ENCODE results near the gene SLC9A5. TPM values are rescaled to one million over a fixed set of nuclear protein-coding genes. Genes with fewer than 3 reads are reported as not detected.

SLC9A5 gene
- total RNA-seq, 1 donor from 2014 or later, result 13.5 TPM

DNA sequence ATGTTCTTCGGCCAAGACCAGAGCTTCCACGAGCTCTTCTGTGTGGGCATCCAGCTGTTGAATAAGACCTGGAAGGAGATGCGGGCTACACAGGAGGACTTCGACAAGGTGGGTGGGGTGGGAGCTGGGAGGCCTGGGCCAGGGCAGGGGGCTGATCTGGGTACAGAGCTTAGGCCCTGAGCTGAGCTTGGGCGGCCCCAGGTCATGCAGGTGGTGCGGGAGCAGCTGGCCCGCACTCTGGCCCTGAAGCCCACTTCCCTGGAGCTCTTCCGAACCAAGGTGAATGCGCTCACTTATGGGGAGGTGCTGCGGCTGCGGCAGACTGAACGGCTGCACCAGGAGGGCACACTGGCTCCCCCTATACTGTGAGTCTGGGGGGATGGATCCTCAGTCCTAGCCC, 46.4 kb upstream of the SLC9A5 start:
- no peak for DNase-seq (ENCODE audit: low spot score in 2 of 2)
- Histone ChIP-seq H3K27ac (no peak overlapping the region), H3K9me3 (no peaks in the 10 kb centered on the region), H3K27me3 (no peaks in the 10 kb centered on the region), H3K4me1 (peaks cover 0 to 3% of the 10 kb centered on the region in 2 donors), H3K36me3 (peaks cover 30 to 51% of the 10 kb centered on the region in 2 donors), H3K4me3 (no peak overlapping the region)
- intact Hi-C loops (cut with DNase I), result no loop called here
- TF ChIP-seq, protein P1, sequence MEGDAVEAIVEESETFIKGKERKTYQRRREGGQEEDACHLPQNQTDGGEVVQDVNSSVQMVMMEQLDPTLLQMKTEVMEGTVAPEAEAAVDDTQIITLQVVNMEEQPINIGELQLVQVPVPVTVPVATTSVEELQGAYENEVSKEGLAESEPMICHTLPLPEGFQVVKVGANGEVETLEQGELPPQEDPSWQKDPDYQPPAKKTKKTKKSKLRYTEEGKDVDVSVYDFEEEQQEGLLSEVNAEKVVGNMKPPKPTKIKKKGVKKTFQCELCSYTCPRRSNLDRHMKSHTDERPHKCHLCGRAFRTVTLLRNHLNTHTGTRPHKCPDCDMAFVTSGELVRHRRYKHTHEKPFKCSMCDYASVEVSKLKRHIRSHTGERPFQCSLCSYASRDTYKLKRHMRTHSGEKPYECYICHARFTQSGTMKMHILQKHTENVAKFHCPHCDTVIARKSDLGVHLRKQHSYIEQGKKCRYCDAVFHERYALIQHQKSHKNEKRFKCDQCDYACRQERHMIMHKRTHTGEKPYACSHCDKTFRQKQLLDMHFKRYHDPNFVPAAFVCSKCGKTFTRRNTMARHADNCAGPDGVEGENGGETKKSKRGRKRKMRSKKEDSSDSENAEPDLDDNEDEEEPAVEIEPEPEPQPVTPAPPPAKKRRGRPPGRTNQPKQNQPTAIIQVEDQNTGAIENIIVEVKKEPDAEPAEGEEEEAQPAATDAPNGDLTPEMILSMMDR (IDR thresholded peaks at IDR 0.05), result no peak

DNA sequence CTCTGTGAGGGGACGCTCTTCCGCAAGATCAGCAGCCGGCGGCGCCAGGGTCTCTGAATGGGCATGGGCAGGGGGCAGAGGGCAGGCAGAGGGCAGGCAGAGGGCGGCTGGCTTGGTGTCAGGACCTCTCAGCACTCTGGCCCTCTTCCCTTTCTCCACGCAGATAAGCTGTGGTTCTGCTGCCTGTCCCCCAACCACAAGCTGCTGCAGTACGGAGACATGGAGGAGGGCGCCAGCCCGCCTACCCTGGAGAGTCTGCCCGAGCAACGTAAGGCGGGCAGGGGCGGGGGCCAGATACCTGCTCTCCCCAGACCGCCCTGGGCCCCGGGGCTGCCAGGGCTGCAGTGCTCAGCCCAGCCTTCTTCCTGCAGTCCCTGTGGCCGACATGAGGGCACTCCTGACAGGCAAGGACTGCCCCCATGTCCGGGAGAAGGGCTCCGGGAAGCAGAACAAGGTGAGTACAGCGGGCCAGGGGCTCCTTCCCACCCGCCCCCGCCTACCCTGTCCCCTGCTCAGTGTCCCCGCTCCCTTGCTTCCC, 45.8 kb upstream of the SLC9A5 start:
- DNase-seq (ENCODE audit: low spot score in 2 of 2), result no peak
- Histone ChIP-seq H3K27me3 (no peaks in the 10 kb centered on the region), H3K27ac (no peak overlapping the region), H3K36me3 (peaks cover 24 to 50% of the 10 kb centered on the region in 2 donors), H3K4me3 (no peak overlapping the region), H3K9me3 (no peaks in the 10 kb centered on the region), H3K4me1 (peaks cover 0 to 3% of the 10 kb centered on the region in 2 donors)
- intact Hi-C loops (cut with DNase I), result no loop called here
- TF ChIP-seq, protein P1 (IDR thresholded peaks at IDR 0.05), result no peak

DNA sequence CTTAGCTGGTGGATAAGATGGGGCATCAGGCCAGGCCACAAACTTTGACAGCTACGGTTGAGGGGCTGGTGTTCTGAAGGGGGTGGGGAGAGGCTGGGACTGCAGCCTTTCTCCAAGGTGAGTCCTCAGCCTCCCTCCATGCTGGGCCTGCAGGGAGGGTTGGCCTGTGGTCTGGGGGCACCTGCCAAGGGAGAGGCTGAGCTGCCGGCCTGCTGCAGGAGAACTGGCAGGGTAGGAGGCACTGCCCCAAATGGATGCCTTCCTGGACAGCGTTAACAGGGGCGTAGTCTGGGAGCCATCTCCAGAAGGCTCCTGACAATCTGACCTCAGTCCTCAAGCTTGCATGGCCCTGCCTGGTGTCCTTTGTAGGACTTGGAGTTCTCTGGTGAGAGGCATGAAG, 44.7 kb upstream of the SLC9A5 start:
- no peak overlapping the region for H3K4me3 ChIP-seq
- no peak for DNase-seq (ENCODE audit: low spot score in 2 of 2)
- no peaks in the 10 kb centered on the region for H3K27me3 ChIP-seq
- no peaks in the 10 kb centered on the region for H3K9me3 ChIP-seq
- TF ChIP-seq, protein P1 (IDR thresholded peaks at IDR 0.05), result no peak
- peaks cover 0 to under 1% of the 10 kb centered on the region in 2 donors for H3K4me1 ChIP-seq
- H3K36me3 ChIP-seq, result peaks cover 20 to 45% of the 10 kb centered on the region in 2 donors
- H3K27ac ChIP-seq, result no peak overlapping the region
- intact Hi-C loops (cut with DNase I), result no loop called here

DNA sequence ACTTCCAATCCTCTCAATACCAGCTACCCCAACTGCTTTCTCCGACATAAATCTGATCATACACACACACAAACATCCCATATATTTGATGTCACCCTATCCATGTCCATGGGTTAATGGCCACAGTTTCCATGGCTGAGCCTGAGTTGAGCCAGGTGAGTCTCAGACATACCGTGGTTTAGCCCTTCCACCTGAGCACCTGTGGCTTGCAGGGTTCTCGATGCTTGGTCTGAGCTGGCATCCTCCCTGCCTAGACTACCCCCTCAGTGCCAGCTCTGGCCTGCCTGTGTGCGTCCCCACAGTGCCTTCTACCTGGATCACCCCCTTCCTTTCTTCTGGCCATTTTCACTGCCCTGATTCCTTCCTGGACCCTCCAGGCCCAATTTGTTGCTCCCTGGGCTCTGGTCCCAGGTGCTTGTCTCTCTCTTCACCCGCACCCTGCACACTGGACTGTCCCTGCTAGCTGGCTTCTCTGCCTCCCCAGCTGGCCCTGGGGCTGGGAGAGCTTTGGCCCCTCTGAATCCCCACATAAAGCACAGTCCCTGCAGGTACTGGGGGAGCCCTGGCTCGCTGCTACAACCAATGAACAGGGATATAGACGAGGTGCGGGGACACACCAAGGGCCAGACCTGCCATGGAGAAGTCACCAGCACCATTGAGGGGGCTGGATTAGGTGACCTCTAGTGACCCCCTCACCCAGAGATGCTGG, 42.5 kb upstream of the SLC9A5 start:
- TF ChIP-seq, protein P1 (IDR thresholded peaks at IDR 0.05), result no peak
- Histone ChIP-seq H3K9me3 (no peaks in the 10 kb centered on the region), H3K4me1 (no peaks in the 10 kb centered on the region), H3K27ac (no peak overlapping the region), H3K36me3 (peaks cover 18 to 46% of the 10 kb centered on the region in 2 donors), H3K27me3 (no peaks in the 10 kb centered on the region), H3K4me3 (no peak overlapping the region)
- DNase-seq (ENCODE audit: low spot score in 2 of 2), result no peak
- intact Hi-C loops (cut with DNase I), result no loop called here

DNA sequence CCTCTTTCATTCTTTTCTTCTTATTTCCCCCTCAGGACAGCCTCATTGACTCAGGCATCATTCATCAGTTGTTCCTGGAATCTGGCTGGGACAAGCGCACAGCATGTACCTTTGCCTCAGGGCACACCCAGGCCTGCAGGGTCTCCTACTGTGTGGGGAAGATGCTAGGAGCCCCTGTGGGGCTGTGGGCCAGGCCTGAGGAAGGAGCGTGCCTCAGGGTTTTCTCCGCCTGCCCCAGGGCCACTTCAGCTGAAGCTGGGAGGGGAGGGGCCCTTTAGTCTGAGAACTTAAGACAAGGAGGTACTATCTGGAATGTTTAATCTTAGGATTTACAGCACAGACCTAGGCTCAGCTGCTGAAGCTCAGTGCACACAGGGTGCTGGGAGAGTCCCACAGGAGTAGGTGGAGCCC, 41.9 kb upstream of the SLC9A5 start:
- Histone ChIP-seq H3K27ac (no peak overlapping the region), H3K36me3 (peaks cover 14 to 40% of the 10 kb centered on the region in 2 donors), H3K9me3 (no peaks in the 10 kb centered on the region), H3K4me1 (no peaks in the 10 kb centered on the region), H3K4me3 (no peak overlapping the region), H3K27me3 (no peaks in the 10 kb centered on the region)
- TF ChIP-seq, protein P1 (IDR thresholded peaks at IDR 0.05), result no peak
- intact Hi-C loops (cut with DNase I), result no loop called here
- no peak for DNase-seq (ENCODE audit: low spot score in 2 of 2)
